ACC112 (cell line): ENCODE measurements around the gene HOXB1.

Source experiments
- H2AFZ ChIP-seq: fragments of 200-600 bp; sonication (generic); one replicate; pipeline ENCODE4 v1.6.0; 2017; ENCODE audit warnings: antibody characterized with exemption, low read length; ENCODE audit not compliant: unreplicated experiment
- H3K27ac ChIP-seq: fragments of 200-600 bp; sonication (generic); 2 replicates; pipeline ENCODE4 v1.5.1; 2014; ENCODE audit warnings: low read depth, mild to moderate bottlenecking, antibody characterized with exemption, low read length, moderate library complexity
- H3K27me3 ChIP-seq: fragments of 200-600 bp; sonication (generic); 2 replicates; pipeline ENCODE4 v1.6.1; 2014; ENCODE audit warnings: mild to moderate bottlenecking, antibody characterized with exemption, low read length, moderate library complexity, mixed read lengths; ENCODE audit not compliant: insufficient read depth
- H3K36me3 ChIP-seq: fragments of 200-600 bp; sonication (generic); 2 replicates; pipeline ENCODE4 v1.6.1; 2016; ENCODE audit warnings: mild to moderate bottlenecking, antibody characterized with exemption, low read length, moderate library complexity, mixed read lengths; ENCODE audit not compliant: insufficient read depth
- H3K4me1 ChIP-seq: fragments of 200-600 bp; sonication (generic); one replicate; pipeline ENCODE4 v1.6.1; 2016; ENCODE audit warnings: low read length, mixed read lengths; ENCODE audit not compliant: insufficient read depth, unreplicated experiment, control insufficient read depth
- H3K4me3 ChIP-seq: fragments of 200-600 bp; sonication (generic); 2 replicates; pipeline ENCODE4 v1.5.1; 2014; ENCODE audit warnings: mild to moderate bottlenecking, low read depth, low read length
- H3K79me2 ChIP-seq: fragments of 200-600 bp; sonication (generic); one replicate; pipeline ENCODE4 v1.6.0; 2016; ENCODE audit warnings: low read length; ENCODE audit not compliant: control insufficient read depth, unreplicated experiment, insufficient read depth

The HOXB1 gene

GRCh38 chr17:48566717-48567116, 35.9 kb upstream of the HOXB1 start:
- no peak overlapping the region for H2AFZ ChIP-seq
- no peak overlapping the region for H3K4me3 ChIP-seq
- H3K4me1 ChIP-seq: no peaks in the 10 kb centered on the region
- no peaks in the 10 kb centered on the region for H3K79me2 ChIP-seq
- peaks cover 100% of the 10 kb centered on the region for H3K27me3 ChIP-seq
- H3K36me3 ChIP-seq: no peaks in the 10 kb centered on the region
- H3K27ac ChIP-seq: no peak overlapping the region

GRCh38 chr17:48565925-48566710, 35.3 kb upstream of the HOXB1 start:
- H3K27ac ChIP-seq: no peak overlapping the region
- no peaks in the 10 kb centered on the region for H3K4me1 ChIP-seq
- H3K36me3 ChIP-seq: no peaks in the 10 kb centered on the region
- no peak overlapping the region for H2AFZ ChIP-seq
- no peak overlapping the region for H3K4me3 ChIP-seq
- H3K79me2 ChIP-seq: no peaks in the 10 kb centered on the region
- peaks cover 100% of the 10 kb centered on the region for H3K27me3 ChIP-seq

- H3K4me1 ChIP-seq: no peaks in the 10 kb centered on the region
- H3K79me2 ChIP-seq: no peaks in the 10 kb centered on the region
- H2AFZ ChIP-seq: no peak overlapping the region
- no peak overlapping the region for H3K27ac ChIP-seq
- no peak overlapping the region for H3K4me3 ChIP-seq
- no peaks in the 10 kb centered on the region for H3K36me3 ChIP-seq
- peaks cover 97% of the 10 kb centered on the region for H3K27me3 ChIP-seq
Measured at GRCh38 chr17:48565022-48565554, 34.3 kb upstream of the HOXB1 start.

GRCh38 chr17:48564188-48565021, 33.6 kb upstream of the HOXB1 start:
- Histone ChIP-seq H3K4me3 (no peak overlapping the region), H3K27ac (no peak overlapping the region), H3K36me3 (no peaks in the 10 kb centered on the region), H3K27me3 (peaks cover 97% of the 10 kb centered on the region), H3K79me2 (no peaks in the 10 kb centered on the region), H3K4me1 (no peaks in the 10 kb centered on the region), H2AFZ (no peak overlapping the region)

GRCh38 chr17:48563867-48564187, 33.0 kb upstream of the HOXB1 start:
- Histone ChIP-seq H3K4me1 (no peaks in the 10 kb centered on the region), H2AFZ (no peak overlapping the region), H3K79me2 (no peaks in the 10 kb centered on the region), H3K27ac (no peak overlapping the region), H3K36me3 (no peaks in the 10 kb centered on the region), H3K27me3 (peaks cover 97% of the 10 kb centered on the region), H3K4me3 (no peak overlapping the region)

GRCh38 chr17:48563385-48563838, 32.6 kb upstream of the HOXB1 start:
- Histone ChIP-seq H3K36me3 (no peaks in the 10 kb centered on the region), H2AFZ (no peak overlapping the region), H3K4me1 (no peaks in the 10 kb centered on the region), H3K79me2 (no peaks in the 10 kb centered on the region), H3K4me3 (no peak overlapping the region), H3K27me3 (peaks cover 97% of the 10 kb centered on the region), H3K27ac (no peak overlapping the region)

GRCh38 chr17:48562934-48563333, 32.1 kb upstream of the HOXB1 start:
- Histone ChIP-seq H3K4me1 (no peaks in the 10 kb centered on the region), H3K4me3 (no peak overlapping the region), H3K27ac (no peak overlapping the region), H3K79me2 (no peaks in the 10 kb centered on the region), H2AFZ (no peak overlapping the region), H3K36me3 (no peaks in the 10 kb centered on the region), H3K27me3 (peaks cover 97% of the 10 kb centered on the region)

- Histone ChIP-seq H3K4me1 (no peaks in the 10 kb centered on the region), H3K36me3 (no peaks in the 10 kb centered on the region), H3K79me2 (no peaks in the 10 kb centered on the region), H3K4me3 (no peak overlapping the region), H3K27ac (no peak overlapping the region), H2AFZ (no peak overlapping the region), H3K27me3 (peaks cover 97% of the 10 kb centered on the region)
Measured at GRCh38 chr17:48561884-48562810, 31.3 kb upstream of the HOXB1 start.

- no peaks in the 10 kb centered on the region for H3K4me1 ChIP-seq
- H2AFZ ChIP-seq: no peak overlapping the region
- no peak overlapping the region for H3K4me3 ChIP-seq
- H3K27me3 ChIP-seq: peaks cover 96% of the 10 kb centered on the region
- H3K79me2 ChIP-seq: no peaks in the 10 kb centered on the region
- H3K27ac ChIP-seq: no peak overlapping the region
- H3K36me3 ChIP-seq: no peaks in the 10 kb centered on the region
Measured at GRCh38 chr17:48559840-48560817, 29.3 kb upstream of the HOXB1 start.
